Upper lobe of right lung (tissue), 1 donor: ENCODE results near the gene TULP1. TPM values are rescaled to one million over a fixed set of nuclear protein-coding genes. Genes with fewer than 3 reads are reported as not detected.

Experiments used
- ATAC-seq: fragments of 200-7000 bp; cut with Tn5 transposase; one replicate; pipeline ENCODE4 v1.9.1; 2020; ENCODE audit warnings: mild to moderate bottlenecking, moderate library complexity
- DNase-seq: peaks from one replicate; pipeline ENCODE4 v3.0.0-alpha.2; 2020
- H3K27ac ChIP-seq: fragments of 200-600 bp; one replicate; pipeline ENCODE4 v1.8.0; 2022
- H3K27me3 ChIP-seq: fragments of 200-600 bp; one replicate; pipeline ENCODE4 v1.8.0; 2022; ENCODE audit warnings: mild to moderate bottlenecking
- H3K36me3 ChIP-seq: fragments of 200-600 bp; one replicate; pipeline ENCODE4 v1.8.0; 2022
- H3K4me1 ChIP-seq: fragments of 200-600 bp; one replicate; pipeline ENCODE4 v1.8.0; 2022
- H3K4me3 ChIP-seq: fragments of 200-600 bp; one replicate; pipeline ENCODE4 v1.8.0; 2022; ENCODE audit warnings: mild to moderate bottlenecking
- H3K9me3 ChIP-seq: fragments of 200-600 bp; one replicate; pipeline ENCODE4 v1.8.0; 2022
- intact Hi-C: fragments of 100-400 bp; cut with DNase I; formaldehyde crosslinking; loops from one replicate; pipeline ENCODE4 v1.11.0; 2022
- total RNA-seq: library from RNA; stranded (reverse); fragmentation: NEBNext Ultra II Directional; extraction: Animal tissue kit (Norgen Biotek cat#: 25700); gene quantifications from one replicate; pipeline ENCODE4 v1.2.1, GENCODE V29; 2021
- TF ChIP-seq, protein P1 (sequence below): fragments of 200-600 bp; IDR thresholded peaks from one replicate; pipeline ENCODE4 v1.8.0; 2022; ENCODE audit warnings: antibody characterized with exemption
- donor health status: DM: no; HTN: yes; CAD: no; lungs with severe emphysema.

The TULP1 gene
- total RNA-seq, 1 donor from 2014 or later = not detected

DNA sequence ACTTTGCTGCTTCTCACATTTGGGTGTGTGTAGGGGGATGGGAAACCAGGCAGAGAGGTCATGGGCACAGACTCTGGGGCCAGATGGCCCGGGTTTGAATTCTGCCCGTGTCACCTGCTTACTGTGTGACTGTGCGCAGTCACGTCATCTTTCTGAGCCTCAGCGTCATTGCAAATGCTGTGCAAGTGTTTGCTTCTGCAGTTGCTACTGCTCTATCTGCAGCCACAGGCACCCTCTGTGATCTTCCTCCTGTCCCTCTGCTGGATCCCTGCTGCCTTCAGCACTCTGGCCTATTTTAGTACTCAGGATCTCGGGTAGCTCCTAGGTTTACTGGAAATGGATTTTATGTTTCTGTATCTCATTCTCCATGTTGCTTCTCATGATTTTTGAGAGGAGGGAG, 40.6 kb upstream of the TULP1 start:
- no peak overlapping the region for H3K4me3 ChIP-seq
- TF ChIP-seq, protein P1, sequence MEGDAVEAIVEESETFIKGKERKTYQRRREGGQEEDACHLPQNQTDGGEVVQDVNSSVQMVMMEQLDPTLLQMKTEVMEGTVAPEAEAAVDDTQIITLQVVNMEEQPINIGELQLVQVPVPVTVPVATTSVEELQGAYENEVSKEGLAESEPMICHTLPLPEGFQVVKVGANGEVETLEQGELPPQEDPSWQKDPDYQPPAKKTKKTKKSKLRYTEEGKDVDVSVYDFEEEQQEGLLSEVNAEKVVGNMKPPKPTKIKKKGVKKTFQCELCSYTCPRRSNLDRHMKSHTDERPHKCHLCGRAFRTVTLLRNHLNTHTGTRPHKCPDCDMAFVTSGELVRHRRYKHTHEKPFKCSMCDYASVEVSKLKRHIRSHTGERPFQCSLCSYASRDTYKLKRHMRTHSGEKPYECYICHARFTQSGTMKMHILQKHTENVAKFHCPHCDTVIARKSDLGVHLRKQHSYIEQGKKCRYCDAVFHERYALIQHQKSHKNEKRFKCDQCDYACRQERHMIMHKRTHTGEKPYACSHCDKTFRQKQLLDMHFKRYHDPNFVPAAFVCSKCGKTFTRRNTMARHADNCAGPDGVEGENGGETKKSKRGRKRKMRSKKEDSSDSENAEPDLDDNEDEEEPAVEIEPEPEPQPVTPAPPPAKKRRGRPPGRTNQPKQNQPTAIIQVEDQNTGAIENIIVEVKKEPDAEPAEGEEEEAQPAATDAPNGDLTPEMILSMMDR = no peak
- intact Hi-C loops = no loop called here

DNA sequence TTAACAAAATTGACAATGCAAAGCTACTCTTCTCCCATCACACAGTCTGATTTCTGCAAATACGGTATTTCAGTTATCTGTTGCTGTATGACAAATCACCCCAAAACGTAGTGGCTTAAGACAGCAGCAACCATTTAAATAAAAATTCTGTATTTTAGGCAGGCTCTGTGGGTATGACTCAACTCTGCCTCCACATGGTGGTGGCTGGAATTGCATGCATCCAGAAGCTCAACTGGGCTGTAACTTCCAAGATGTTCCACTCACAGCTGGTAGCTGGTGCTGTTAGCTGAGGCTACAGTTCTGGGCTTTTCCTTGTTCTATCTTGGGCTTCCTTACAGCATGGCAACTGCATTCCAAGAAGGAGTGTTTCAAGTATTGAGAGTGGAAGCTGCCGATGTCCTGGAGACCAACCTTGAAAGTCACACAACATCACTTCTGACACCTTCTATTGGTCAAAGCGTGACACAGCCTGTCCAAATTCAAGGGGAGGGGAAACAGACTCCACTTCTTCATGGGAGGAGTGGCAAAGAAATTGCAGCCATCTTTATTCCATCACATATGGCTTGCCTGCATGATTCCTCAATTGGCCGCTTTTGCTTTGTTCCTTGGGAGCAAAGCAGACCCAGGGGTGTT, 39.7 kb upstream of the TULP1 start:
- peak; percentile 60 for DNase-seq
- ATAC-seq = peak; percentile 89
- H3K4me1 ChIP-seq = peaks cover 5% of the 10 kb centered on the region
- no peak overlapping the region for H3K4me3 ChIP-seq
- H3K27ac ChIP-seq = no peak overlapping the region
- H3K27me3 ChIP-seq = no peaks in the 10 kb centered on the region
- TF ChIP-seq, protein P1 = peak; percentile 85
- H3K9me3 ChIP-seq = peaks cover 7% of the 10 kb centered on the region
- intact Hi-C loops = no loop called here
- no peaks in the 10 kb centered on the region for H3K36me3 ChIP-seq

More for the DNA sequence above, 40.6 kb upstream of the TULP1 start:
- Histone ChIP-seq H3K9me3 (peaks cover 7% of the 10 kb centered on the region), H3K27ac (no peak overlapping the region), H3K36me3 (no peaks in the 10 kb centered on the region), H3K27me3 (no peaks in the 10 kb centered on the region), H3K4me1 (no peaks in the 10 kb centered on the region)
- ATAC-seq = no peak
- no peak for DNase-seq

DNA sequence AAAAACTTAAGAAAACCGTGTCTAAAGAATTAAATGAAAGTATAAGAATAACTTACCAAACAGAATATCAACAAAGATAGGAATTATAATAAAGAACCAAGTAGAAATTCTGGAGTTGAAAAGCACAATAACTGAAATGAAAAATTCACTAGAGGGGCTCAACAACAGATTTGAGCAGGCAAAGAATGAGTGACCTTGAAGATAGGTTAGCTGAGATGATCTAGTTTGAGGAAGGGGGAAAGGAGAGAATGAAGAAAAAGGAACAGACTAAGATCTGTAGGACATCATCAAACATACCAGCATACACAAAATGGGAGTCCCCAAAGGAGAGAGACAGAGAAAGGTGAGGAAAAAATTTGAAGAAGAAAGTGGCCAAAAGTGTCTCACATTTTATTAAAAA, 37.7 kb upstream of the TULP1 start:
- H3K36me3 ChIP-seq = no peaks in the 10 kb centered on the region
- TF ChIP-seq, protein P1 = no peak
- ATAC-seq = no peak

DNA sequence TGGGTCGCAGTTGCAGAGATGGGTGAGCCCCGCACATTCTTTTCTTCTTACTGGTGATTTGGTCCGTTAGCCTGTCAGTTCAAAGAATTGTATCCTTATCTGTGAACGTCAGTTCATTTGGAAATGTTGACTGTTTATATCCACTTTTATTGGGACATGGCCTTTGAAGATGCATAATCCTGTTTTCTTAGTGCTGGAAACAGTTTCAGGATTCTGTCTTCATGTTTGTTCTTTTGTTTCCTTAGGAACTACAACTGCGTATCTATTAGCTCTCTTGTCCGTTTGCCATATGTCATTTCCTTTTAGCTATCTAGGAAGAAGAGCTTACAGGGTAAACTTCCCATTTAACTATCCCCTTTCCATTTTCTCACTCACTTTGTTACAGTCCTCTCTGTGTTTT, 35.0 kb upstream of the TULP1 start:
- H3K4me3 ChIP-seq = no peak overlapping the region
- H3K36me3 ChIP-seq = no peaks in the 10 kb centered on the region
- TF ChIP-seq, protein P1 = no peak
- H3K4me1 ChIP-seq = peaks cover 5% of the 10 kb centered on the region
- ATAC-seq = no peak
- DNase-seq = no peak
- peaks cover 7% of the 10 kb centered on the region for H3K9me3 ChIP-seq
- intact Hi-C loops = no loop called here
- H3K27ac ChIP-seq = no peak overlapping the region
- no peaks in the 10 kb centered on the region for H3K27me3 ChIP-seq

More for the DNA sequence above, 37.7 kb upstream of the TULP1 start:
- no peak overlapping the region for H3K4me3 ChIP-seq
- peaks cover 5% of the 10 kb centered on the region for H3K4me1 ChIP-seq
- H3K27me3 ChIP-seq = no peaks in the 10 kb centered on the region
- intact Hi-C loops = no loop called here
- H3K27ac ChIP-seq = no peak overlapping the region
- peaks cover 7% of the 10 kb centered on the region for H3K9me3 ChIP-seq
- DNase-seq = no peak

DNA sequence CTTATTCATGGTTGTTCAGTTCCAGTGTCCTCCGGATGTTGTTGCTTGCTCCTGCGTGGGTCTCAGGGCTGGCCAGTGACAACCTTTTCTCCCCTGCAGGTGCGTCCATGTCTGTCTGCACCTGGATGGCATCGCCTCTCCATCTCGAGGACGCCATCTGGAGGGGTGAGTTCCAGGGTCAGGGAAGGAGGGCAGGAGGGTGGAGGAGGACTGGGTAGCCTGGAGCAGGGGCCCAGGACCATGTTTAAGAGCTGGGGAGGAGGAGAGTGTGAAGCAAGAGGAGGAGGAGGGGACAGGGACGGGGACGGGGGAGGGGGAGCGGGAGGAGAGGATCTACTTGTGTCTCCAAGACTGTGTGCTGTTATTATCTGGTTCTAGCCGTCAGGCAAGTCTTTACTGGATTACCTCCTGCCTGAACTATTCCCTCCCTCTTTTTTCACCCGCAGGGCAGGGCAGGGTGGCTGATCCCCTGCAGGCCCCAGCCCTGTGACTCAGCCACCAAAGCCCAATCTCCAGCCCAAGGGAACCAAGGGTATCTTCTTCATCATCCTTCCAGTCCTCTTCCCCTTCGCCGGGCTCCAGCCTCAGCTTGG, 32.2 kb upstream of the TULP1 start:
- Histone ChIP-seq H3K4me1 (peaks cover 5% of the 10 kb centered on the region), H3K36me3 (no peaks in the 10 kb centered on the region), H3K4me3 (no peak overlapping the region), H3K27ac (no peak overlapping the region), H3K9me3 (peaks cover under 1% of the 10 kb centered on the region), H3K27me3 (no peaks in the 10 kb centered on the region)
- ATAC-seq (peak; percentile 30), DNase-seq (no peak)
- intact Hi-C loops = no loop called here
- TF ChIP-seq, protein P1 = no peak
